ENCODE data around the gene GOLT1A. TPM values are rescaled to one million over a fixed set of nuclear protein-coding genes. Genes with fewer than 3 reads are reported as not detected.

The GOLT1A gene
- total and polyA plus RNA-seq, 2 of the 8 experiments (the other 6 are each of a cell fraction or from before 2014, with no cell fraction given): 7.5 to 8.5 TPM

GRCh38 chr1:204178487-204179281 lies 35.1 kb downstream of the GOLT1A start:
- 90% methylated on average over 7 of the region's 7 CpGs; no CpG with 5 or more reads in 1 of the 2 experiments for WGBS, 2 experiments (ENCODE audit: extremely low coverage in 1 of 2, insufficient coverage in 1 of 2, insufficient read length in 1 of 2, insufficient replicate concordance in 2 of 2, low coverage in 1 of 2, low lambda C conversion rate in 2 of 2, missing lambda C conversion rate in 1 of 2)
- FAIRE-seq: no peak
- no peak for TF ChIP-seq GABPA (IDR thresholded peaks at IDR 0.05; ENCODE audit: borderline replicate concordance, insufficient read depth, low read length)
- TF ChIP-seq SUZ12 (IDR thresholded peaks at IDR 0.05; ENCODE audit: low read length): no peak
- TF ChIP-seq KDM4A (IDR thresholded peaks at IDR 0.05; ENCODE audit: low read depth, low read length, severe bottlenecking): no peak
- no peak for TF ChIP-seq RXRA (IDR thresholded peaks at IDR 0.05; ENCODE audit: insufficient read depth, low read depth, low read length)
- TF ChIP-seq EGR1 (IDR thresholded peaks at IDR 0.05; ENCODE audit: borderline replicate concordance, low read depth, low read length): no peak
- no peak for TF ChIP-seq POU5F1 (IDR thresholded peaks at IDR 0.05; ENCODE audit: low read depth, low read length)
- TF ChIP-seq PHF8 (conservative IDR thresholded peaks at IDR 0.05; ENCODE audit: low read depth, low read length): no peak
- TF ChIP-seq USF2 (IDR thresholded peaks at IDR 0.05; ENCODE audit: low read length): no peak
- no peak for TF ChIP-seq TAF1 (IDR thresholded peaks at IDR 0.05; ENCODE audit: low read depth, low read length)
- TF ChIP-seq SP1 (IDR thresholded peaks at IDR 0.05; ENCODE audit: low read depth, low read length): no peak
- no peak for TF ChIP-seq TEAD4 (IDR thresholded peaks at IDR 0.05; ENCODE audit: low read depth, low read length)
- no peak for TF ChIP-seq ASH2L (IDR thresholded peaks at IDR 0.05; ENCODE audit: low read length)

More at GRCh38 chr1:204178487-204179281, 35.1 kb downstream of the GOLT1A start:
- no peaks in the 10 kb centered on the region for H3K79me1 ChIP-seq (ENCODE audit: low read depth, low read length)
- 0 out of 7 replicates have a peak, but pooled peaks cover 0 to 2% (median 0%) of the 10 kb centered on the region in 4 experiments for H3K27me3 ChIP-seq (replicated peaks in 1 of 4; ENCODE audit: control insufficient read depth in 3 of 4, extremely low read depth in 1 of 4, insufficient read depth in 3 of 4, low read length in 3 of 4)
- H3K27ac ChIP-seq (ENCODE audit: low read depth, low read length): no peak overlapping the region
- H3K23me2 ChIP-seq (ENCODE audit: low read depth, low read length): no peaks in the 10 kb centered on the region
- H3K36me3 ChIP-seq (ENCODE audit: control insufficient read depth in 2 of 4, insufficient read depth in 4 of 4, low read length in 3 of 4): no peaks in the 10 kb centered on the region
- no peak overlapping the region for H4K8ac ChIP-seq (ENCODE audit: extremely low read depth, insufficient read depth, low read length)
- H4K20me1 ChIP-seq (replicated peaks in 1 of 2; ENCODE audit: control insufficient read depth in 1 of 2, insufficient read depth in 2 of 2, low read length in 2 of 2): no peaks in the 10 kb centered on the region
- no peak overlapping the region for H4K91ac ChIP-seq (replicated peaks; ENCODE audit: insufficient read length, low read length)
- DNase-seq (ENCODE audit: low read depth in 1 of 2, low spot score in 2 of 2): no peak
- H3K9ac ChIP-seq (replicated peaks in 1 of 4; ENCODE audit: extremely low read depth in 1 of 4, low read depth in 3 of 4, low read length in 3 of 4): no peak overlapping the region
- H3K18ac ChIP-seq (ENCODE audit: extremely low read depth, low read length): no peak overlapping the region
- no peak overlapping the region for H2BK5ac ChIP-seq (ENCODE audit: low read depth, low read length)
- no peak overlapping the region for H2BK120ac ChIP-seq (replicated peaks; ENCODE audit: low read depth, low read length)
- no peak overlapping the region for H3K4me3 ChIP-seq (ENCODE audit: extremely low read depth in 1 of 4, insufficient read depth in 2 of 4, low read depth in 3 of 4, low read length in 4 of 4)
- no peak overlapping the region for H2AFZ ChIP-seq (ENCODE audit: low read length)
- no peak overlapping the region for H2BK12ac ChIP-seq (ENCODE audit: low read depth, low read length)
- no peak overlapping the region for H3K14ac ChIP-seq (ENCODE audit: insufficient read length)
- H2BK20ac ChIP-seq (ENCODE audit: low read length): no peak overlapping the region
- no peak overlapping the region for H3K4me2 ChIP-seq (ENCODE audit: insufficient read depth in 1 of 2, low read depth in 2 of 2, low read length in 2 of 2)
- no peak overlapping the region for H2AK5ac ChIP-seq (ENCODE audit: low read depth, low read length)
- no peak overlapping the region for H3K56ac ChIP-seq (replicated peaks; ENCODE audit: insufficient read length, low read depth, low read length)
- no peaks in the 10 kb centered on the region for H3K9me3 ChIP-seq (ENCODE audit: insufficient read depth in 2 of 2, low read depth in 1 of 2, low read length in 1 of 2)
- H2BK15ac ChIP-seq (ENCODE audit: low read length): no peak overlapping the region
- ChIA-PET POLR2A (ENCODE audit: partially characterized antibody) (interaction anchor here (0.5 to 1.5 kb wide), 2 partner anchors 10 to 220 kb away, joined by 3 to 5 read pairs; no protein-coding TSS in a partner anchor), CTCF (ENCODE audit: partially characterized antibody) (interaction anchor here (0.6 to 10.6 kb wide), 8 partner anchors 11 to 307 kb away, joined by 3 to 106 read pairs (median 10); no protein-coding TSS in a partner anchor)
- H3K79me2 ChIP-seq (ENCODE audit: control insufficient read depth in 1 of 2, insufficient read depth in 2 of 2, low read length in 2 of 2): no peaks in the 10 kb centered on the region
- no peak overlapping the region for H4K5ac ChIP-seq (ENCODE audit: insufficient read length, low read depth, low read length)
- no peaks in the 10 kb centered on the region for H3K4me1 ChIP-seq (replicated peaks in 1 of 4; ENCODE audit: control insufficient read depth in 3 of 4, insufficient read depth in 4 of 4, low read length in 3 of 4)
- H3K23ac ChIP-seq (ENCODE audit: insufficient read length): no peak overlapping the region
- H3K4ac ChIP-seq (replicated peaks; ENCODE audit: insufficient read length, low read depth, low read length): no peak overlapping the region
